PC-9 (cell line): Measurements from ENCODE around the gene TUBB.

Source experiments
- EZH2 ChIP-seq: fragments of 200-600 bp; sonication (generic); IDR thresholded peaks from 2 replicates; pipeline ENCODE4 v1.8.0; 2017; ENCODE audit warnings: antibody characterized with exemption, low read depth
- TF ChIP-seq, protein P1 (sequence below): fragments of 200-600 bp; sonication (generic); conservative IDR thresholded peaks from 2 replicates; pipeline ENCODE4 v1.6.1; 2017; ENCODE audit warnings: mixed run types, antibody characterized with exemption, mild to moderate bottlenecking, moderate library complexity

DNA sequence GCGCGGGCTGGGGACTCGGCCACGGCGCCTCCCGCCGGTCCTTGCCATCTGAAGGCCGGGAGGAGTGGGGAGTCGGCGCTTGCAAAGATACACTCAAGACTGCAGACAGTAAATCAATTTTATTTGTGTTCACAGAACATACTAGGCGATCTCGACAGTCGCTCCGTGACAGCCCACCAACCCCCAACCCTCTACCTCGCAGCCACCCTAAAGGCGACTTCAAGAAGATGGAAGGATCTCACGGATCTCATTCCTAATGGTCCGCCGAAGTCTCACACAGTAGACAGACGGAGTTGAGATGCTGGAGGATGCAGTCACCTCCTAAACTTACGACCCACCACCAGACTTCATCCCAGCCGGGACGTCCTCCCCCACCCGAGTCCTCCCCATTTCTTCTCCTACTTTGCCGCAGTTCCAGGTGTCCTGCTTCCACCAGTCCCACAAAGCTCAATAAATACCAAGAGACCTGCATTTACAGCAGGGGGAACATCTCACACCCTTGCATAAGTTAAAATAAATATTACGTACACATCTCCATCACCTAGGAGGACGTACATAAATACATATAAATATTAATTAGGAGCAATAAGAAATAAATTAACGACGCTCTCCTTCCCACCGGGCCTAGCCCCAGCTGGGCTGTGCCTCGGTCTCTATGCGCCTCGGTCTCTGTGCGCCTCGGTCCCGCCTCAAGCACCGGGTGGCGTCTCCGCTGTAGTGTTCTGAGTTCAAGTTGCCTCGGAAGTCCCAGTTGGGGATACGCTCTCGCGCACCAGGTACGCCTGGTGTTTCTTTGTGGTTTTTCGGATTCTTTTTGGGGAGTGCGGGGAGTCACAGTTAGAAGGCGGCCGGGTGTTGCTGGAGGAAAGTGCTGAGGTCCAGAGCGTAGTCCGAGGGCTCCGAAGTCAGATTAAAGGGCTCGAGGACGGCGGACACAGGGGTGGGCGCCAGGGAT is 23.2 kb downstream of the TUBB start:
- TF ChIP-seq, protein P1, sequence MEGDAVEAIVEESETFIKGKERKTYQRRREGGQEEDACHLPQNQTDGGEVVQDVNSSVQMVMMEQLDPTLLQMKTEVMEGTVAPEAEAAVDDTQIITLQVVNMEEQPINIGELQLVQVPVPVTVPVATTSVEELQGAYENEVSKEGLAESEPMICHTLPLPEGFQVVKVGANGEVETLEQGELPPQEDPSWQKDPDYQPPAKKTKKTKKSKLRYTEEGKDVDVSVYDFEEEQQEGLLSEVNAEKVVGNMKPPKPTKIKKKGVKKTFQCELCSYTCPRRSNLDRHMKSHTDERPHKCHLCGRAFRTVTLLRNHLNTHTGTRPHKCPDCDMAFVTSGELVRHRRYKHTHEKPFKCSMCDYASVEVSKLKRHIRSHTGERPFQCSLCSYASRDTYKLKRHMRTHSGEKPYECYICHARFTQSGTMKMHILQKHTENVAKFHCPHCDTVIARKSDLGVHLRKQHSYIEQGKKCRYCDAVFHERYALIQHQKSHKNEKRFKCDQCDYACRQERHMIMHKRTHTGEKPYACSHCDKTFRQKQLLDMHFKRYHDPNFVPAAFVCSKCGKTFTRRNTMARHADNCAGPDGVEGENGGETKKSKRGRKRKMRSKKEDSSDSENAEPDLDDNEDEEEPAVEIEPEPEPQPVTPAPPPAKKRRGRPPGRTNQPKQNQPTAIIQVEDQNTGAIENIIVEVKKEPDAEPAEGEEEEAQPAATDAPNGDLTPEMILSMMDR, result no peak
- no peak for TF ChIP-seq EZH2
